ENCODE measurements around the gene ZNF474.

- no peak for TF ChIP-seq CTCF (IDR thresholded peaks at IDR 0.05)
- TF ChIP-seq POLR2A (IDR thresholded peaks at IDR 0.05), result no peak
- TF ChIP-seq EP300 (IDR thresholded peaks at IDR 0.05), result no peak
These were observed 12.4 kb downstream of the ZNF474 start for GRCh38 chr5:122141751-122142150.

Data from ovary (tissue), 3 donors.